Liver (tissue), 9 donors: ENCODE results near the gene CMTM5. TPM values are rescaled to one million over a fixed set of nuclear protein-coding genes. Genes with fewer than 3 reads are reported as not detected.

Source experiments
- DNase-seq: peaks from one replicate; pipeline ENCODE4 v3.0.0-alpha.2; 2017; ENCODE audit warnings: low spot score
- H3K27ac ChIP-seq, 2 donors: one replicate each; pipeline ENCODE4 v1.7.0; 2013; ENCODE audit warnings: inconsistent platforms in 2 of 2, low read length in 2 of 2, control low read depth in 1 of 2, low read depth in 1 of 2, mild to moderate bottlenecking in 1 of 2
- H3K27me3 ChIP-seq, 4 donors: one replicate each; pipeline versions ENCODE4 v1.6.1 to v1.7.0; 2013; ENCODE audit warnings: low read length in 3 of 4, inconsistent platforms in 1 of 4, mild to moderate bottlenecking in 1 of 4, moderate library complexity in 1 of 4; ENCODE audit not compliant: control insufficient read depth in 4 of 4, insufficient read depth in 4 of 4
- H3K36me3 ChIP-seq, 4 donors: one replicate each; pipeline versions ENCODE4 v1.6.1 to v1.7.0; 2013; ENCODE audit warnings: low read length in 3 of 4, mild to moderate bottlenecking in 3 of 4, low read depth in 1 of 4, moderate library complexity in 1 of 4; ENCODE audit not compliant: control insufficient read depth in 4 of 4, insufficient read depth in 3 of 4
- H3K4me1 ChIP-seq, 4 donors: one replicate each; pipeline versions ENCODE4 v1.6.1 to v1.7.0; 2013; ENCODE audit warnings: low read length in 3 of 4, mild to moderate bottlenecking in 3 of 4, moderate library complexity in 1 of 4; ENCODE audit not compliant: control insufficient read depth in 4 of 4, insufficient read depth in 4 of 4
- H3K4me3 ChIP-seq, 3 donors: one replicate each; pipeline versions ENCODE4 v1.6.1 to v1.7.0; 2013; ENCODE audit warnings: low read length in 3 of 3, control low read depth in 1 of 3, low read depth in 1 of 3, mild to moderate bottlenecking in 1 of 3
- H3K9ac ChIP-seq, 2 donors: one replicate each; pipeline ENCODE4 v1.7.0; 2013; ENCODE audit warnings: low read length in 2 of 2, mild to moderate bottlenecking in 2 of 2, moderate library complexity in 2 of 2, control low read depth in 1 of 2, low read depth in 1 of 2
- H3K9me3 ChIP-seq, 4 donors: one replicate each; pipeline versions ENCODE4 v1.6.1 to v1.7.0; 2013; ENCODE audit warnings: low read length in 3 of 4; ENCODE audit not compliant: control insufficient read depth in 4 of 4
- EGR1 ChIP-seq, 2 donors: IDR thresholded peaks; 2 replicates each; pipeline ENCODE4 v1.6.1; 2016 to 2018; ENCODE audit warnings: antibody characterized with exemption in 2 of 2, low read depth in 2 of 2
- FOXA1 ChIP-seq: IDR thresholded peaks from 2 replicates; pipeline ENCODE4 v1.6.1; 2016; ENCODE audit warnings: antibody characterized with exemption
- FOXA2 ChIP-seq: IDR thresholded peaks from 2 replicates; pipeline ENCODE4 v1.6.1; 2016; ENCODE audit warnings: antibody characterized with exemption
- HNF4A ChIP-seq, 2 donors: conservative IDR thresholded peaks; 2 replicates each; pipeline ENCODE4 v1.6.1; 2016; ENCODE audit warnings: antibody characterized with exemption in 2 of 2, mild to moderate bottlenecking in 2 of 2
- HNF4G ChIP-seq: IDR thresholded peaks from 2 replicates; pipeline ENCODE4 v1.6.1; 2016; ENCODE audit warnings: antibody characterized with exemption
- JUND ChIP-seq, 2 donors: IDR thresholded peaks; 2 replicates each; pipeline ENCODE4 v1.6.1; 2016; ENCODE audit warnings: antibody characterized with exemption in 2 of 2
- NR2F2 ChIP-seq: IDR thresholded peaks from 2 replicates; pipeline ENCODE4 v1.6.1; 2016; ENCODE audit warnings: antibody characterized with exemption
- RXRA ChIP-seq, 2 donors: IDR thresholded peaks; 2 replicates each; pipeline ENCODE4 v1.6.1; 2017 to 2018; ENCODE audit warnings: antibody characterized with exemption in 2 of 2, mild to moderate bottlenecking in 1 of 2
- TAF1 ChIP-seq: conservative IDR thresholded peaks from 2 replicates; pipeline ENCODE4 v1.6.1; 2016; ENCODE audit warnings: antibody characterized with exemption, mild to moderate bottlenecking
- WGBS: extraction: QIAGEN DNeasy Blood & Tissue Kit; methylation state at CpG from one replicate; pipeline ENCODE4 v1.1.7; 2013; 5-methylcytosine and 5-hydroxymethylcytosine counted together
- polyA plus RNA-seq, 2 donors: library from polyadenylated mRNA; stranded (reverse) in 1 of 2; unstranded in 1 of 2; fragments of 200-250 nt in 1 of 2; fragments of >200 nt in 1 of 2; fragmentation: Nextera tagmentation in 1 of 2; extraction: Ambion mirVana in 1 of 2; gene quantifications; one replicate each; pipeline versions ENCODE4 v1.2.1 to v1.2.3, GENCODE V29; 2013 to 2015
- total RNA-seq, 2 donors: library from RNA; depleted of rRNA; stranded (reverse); fragments of >200 nt; gene quantifications; one replicate each; pipeline ENCODE4 v1.2.3, GENCODE V29; 2014
- TF ChIP-seq, protein P1 (sequence below): IDR thresholded peaks from 2 replicates; pipeline ENCODE4 v1.6.1; 2016; ENCODE audit warnings: antibody characterized with exemption, mild to moderate bottlenecking
- TF ChIP-seq, protein P2 (sequence below): IDR thresholded peaks from 2 replicates; pipeline ENCODE4 v1.6.1; 2016; ENCODE audit warnings: antibody characterized with exemption
- TF ChIP-seq, protein P3 (sequence below): fragments of 150-350 bp; IDR thresholded peaks from 2 replicates; pipeline ENCODE4 v1.5.1; 2017; ENCODE audit warnings: improper control_type of control experiment, low read depth, low read length; ENCODE audit not compliant: missing input control
- TF ChIP-seq, protein P4 (sequence below): IDR thresholded peaks from 2 replicates; pipeline ENCODE4 v1.6.1; 2016; ENCODE audit warnings: antibody characterized with exemption
- TF ChIP-seq, protein P5 (sequence below): IDR thresholded peaks from 2 replicates; pipeline ENCODE4 v1.6.1; 2016; ENCODE audit warnings: antibody characterized with exemption
- donor health status: healthy.
- donor health status: healthy.
- donor health status: healthy.
- donor health status: healthy.
- donor health status: healthy.

CMTM5 gene
- total and polyA plus RNA-seq, 4 donors = 0.22 to 5.5 TPM; not detected in 2

DNA sequence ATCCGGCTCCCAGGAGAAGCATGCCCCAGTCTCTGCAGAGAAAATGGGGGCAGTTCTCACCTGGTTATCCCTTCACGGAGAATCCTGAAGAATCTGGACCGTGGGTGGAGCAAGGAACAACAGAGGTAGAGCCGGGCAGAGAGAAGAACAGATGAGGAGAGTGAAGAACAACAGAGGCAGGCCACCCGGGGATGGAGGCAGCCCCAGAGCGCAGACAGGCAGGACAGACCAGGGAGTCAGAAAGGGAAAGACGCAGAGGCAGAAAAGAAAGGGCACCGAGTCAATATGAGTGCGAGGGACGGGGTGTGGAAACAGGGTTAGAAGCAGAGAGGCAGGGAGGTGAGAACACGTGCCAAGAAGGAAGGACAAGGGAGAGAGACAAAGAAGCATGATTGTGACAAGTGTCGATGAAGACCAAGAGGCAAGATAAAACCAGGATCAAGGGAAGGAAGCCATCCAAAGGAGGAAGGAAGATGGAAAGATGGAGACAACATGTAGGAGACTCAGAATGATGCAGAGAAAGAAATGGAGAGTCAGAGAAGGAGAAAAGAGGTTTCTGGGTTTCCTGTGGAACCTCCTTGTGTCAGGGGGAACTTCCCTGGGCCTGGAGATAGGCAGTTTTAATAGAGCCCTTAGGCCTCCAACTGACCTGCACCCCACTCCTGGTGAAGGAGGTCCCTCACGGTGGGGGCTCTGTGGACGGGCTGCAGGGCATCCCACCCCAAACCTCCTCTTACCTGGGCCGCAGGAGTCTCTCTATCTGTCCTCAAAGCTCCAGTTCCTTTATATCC lies 30.9 kb downstream of the CMTM5 start, which contains the start of gene MYH6:
TSS of gene MYH6 (minus strand) at position 758 of the 791 bp plus-strand sequence. CDS start 1,050 bp downstream, outside the sequence.
- no peak within 1 kb of the TSS for H3K4me3 ChIP-seq
- DNase-seq = no peak
- no peaks in the 10 kb centered on the region for H3K36me3 ChIP-seq
- WGBS = 73% methylated on average over 15 of the region's 15 CpGs
- TF ChIP-seq, protein P1, sequence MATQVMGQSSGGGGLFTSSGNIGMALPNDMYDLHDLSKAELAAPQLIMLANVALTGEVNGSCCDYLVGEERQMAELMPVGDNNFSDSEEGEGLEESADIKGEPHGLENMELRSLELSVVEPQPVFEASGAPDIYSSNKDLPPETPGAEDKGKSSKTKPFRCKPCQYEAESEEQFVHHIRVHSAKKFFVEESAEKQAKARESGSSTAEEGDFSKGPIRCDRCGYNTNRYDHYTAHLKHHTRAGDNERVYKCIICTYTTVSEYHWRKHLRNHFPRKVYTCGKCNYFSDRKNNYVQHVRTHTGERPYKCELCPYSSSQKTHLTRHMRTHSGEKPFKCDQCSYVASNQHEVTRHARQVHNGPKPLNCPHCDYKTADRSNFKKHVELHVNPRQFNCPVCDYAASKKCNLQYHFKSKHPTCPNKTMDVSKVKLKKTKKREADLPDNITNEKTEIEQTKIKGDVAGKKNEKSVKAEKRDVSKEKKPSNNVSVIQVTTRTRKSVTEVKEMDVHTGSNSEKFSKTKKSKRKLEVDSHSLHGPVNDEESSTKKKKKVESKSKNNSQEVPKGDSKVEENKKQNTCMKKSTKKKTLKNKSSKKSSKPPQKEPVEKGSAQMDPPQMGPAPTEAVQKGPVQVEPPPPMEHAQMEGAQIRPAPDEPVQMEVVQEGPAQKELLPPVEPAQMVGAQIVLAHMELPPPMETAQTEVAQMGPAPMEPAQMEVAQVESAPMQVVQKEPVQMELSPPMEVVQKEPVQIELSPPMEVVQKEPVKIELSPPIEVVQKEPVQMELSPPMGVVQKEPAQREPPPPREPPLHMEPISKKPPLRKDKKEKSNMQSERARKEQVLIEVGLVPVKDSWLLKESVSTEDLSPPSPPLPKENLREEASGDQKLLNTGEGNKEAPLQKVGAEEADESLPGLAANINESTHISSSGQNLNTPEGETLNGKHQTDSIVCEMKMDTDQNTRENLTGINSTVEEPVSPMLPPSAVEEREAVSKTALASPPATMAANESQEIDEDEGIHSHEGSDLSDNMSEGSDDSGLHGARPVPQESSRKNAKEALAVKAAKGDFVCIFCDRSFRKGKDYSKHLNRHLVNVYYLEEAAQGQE = no peak
- no peak for TF ChIP-seq NR2F2
- no peak for TF ChIP-seq EGR1 (IDR thresholded peaks at IDR 0.05; ENCODE audit: low read depth in 2 of 2)
- TF ChIP-seq JUND (IDR thresholded peaks at IDR 0.05) = no peak
- TF ChIP-seq, protein P2, sequence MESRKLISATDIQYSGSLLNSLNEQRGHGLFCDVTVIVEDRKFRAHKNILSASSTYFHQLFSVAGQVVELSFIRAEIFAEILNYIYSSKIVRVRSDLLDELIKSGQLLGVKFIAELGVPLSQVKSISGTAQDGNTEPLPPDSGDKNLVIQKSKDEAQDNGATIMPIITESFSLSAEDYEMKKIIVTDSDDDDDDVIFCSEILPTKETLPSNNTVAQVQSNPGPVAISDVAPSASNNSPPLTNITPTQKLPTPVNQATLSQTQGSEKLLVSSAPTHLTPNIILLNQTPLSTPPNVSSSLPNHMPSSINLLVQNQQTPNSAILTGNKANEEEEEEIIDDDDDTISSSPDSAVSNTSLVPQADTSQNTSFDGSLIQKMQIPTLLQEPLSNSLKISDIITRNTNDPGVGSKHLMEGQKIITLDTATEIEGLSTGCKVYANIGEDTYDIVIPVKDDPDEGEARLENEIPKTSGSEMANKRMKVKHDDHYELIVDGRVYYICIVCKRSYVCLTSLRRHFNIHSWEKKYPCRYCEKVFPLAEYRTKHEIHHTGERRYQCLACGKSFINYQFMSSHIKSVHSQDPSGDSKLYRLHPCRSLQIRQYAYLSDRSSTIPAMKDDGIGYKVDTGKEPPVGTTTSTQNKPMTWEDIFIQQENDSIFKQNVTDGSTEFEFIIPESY = no peak
- TF ChIP-seq, protein P3, sequence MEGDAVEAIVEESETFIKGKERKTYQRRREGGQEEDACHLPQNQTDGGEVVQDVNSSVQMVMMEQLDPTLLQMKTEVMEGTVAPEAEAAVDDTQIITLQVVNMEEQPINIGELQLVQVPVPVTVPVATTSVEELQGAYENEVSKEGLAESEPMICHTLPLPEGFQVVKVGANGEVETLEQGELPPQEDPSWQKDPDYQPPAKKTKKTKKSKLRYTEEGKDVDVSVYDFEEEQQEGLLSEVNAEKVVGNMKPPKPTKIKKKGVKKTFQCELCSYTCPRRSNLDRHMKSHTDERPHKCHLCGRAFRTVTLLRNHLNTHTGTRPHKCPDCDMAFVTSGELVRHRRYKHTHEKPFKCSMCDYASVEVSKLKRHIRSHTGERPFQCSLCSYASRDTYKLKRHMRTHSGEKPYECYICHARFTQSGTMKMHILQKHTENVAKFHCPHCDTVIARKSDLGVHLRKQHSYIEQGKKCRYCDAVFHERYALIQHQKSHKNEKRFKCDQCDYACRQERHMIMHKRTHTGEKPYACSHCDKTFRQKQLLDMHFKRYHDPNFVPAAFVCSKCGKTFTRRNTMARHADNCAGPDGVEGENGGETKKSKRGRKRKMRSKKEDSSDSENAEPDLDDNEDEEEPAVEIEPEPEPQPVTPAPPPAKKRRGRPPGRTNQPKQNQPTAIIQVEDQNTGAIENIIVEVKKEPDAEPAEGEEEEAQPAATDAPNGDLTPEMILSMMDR = no peak
- H3K9me3 ChIP-seq = no peaks in the 10 kb centered on the region
- peaks cover 0 to 10% (median 5%) of the 10 kb centered on the region in 4 donors for H3K27me3 ChIP-seq
- H3K4me1 ChIP-seq = no peaks in the 10 kb centered on the region
- no peak within 1 kb of the TSS for H3K9ac ChIP-seq
- no peak within 1 kb of the TSS for H3K27ac ChIP-seq

DNA sequence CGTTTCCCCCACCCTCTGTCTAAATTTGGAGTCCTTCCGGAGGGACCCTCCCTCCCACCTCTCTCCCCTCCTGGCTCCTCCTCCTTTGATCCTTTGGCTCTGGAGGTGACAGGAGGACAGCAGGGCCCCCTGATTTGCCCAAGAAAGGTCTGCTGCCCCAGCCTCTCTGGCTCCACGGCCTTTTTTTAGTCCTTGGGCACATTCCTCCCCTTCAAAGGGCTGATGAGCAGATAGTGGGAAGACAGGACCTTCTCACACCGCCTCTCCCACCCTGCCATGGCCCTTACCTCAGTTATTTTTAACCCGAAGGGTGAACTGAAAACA lies 31.4 kb downstream of the CMTM5 start:
- H3K36me3 ChIP-seq = no peaks in the 10 kb centered on the region
- WGBS = 32% methylated on average over 5 of the region's 5 CpGs
- no peak overlapping the region for H3K9ac ChIP-seq
- H3K9me3 ChIP-seq = no peaks in the 10 kb centered on the region
- no peaks in the 10 kb centered on the region for H3K4me1 ChIP-seq
- no peak for TF ChIP-seq JUND (IDR thresholded peaks at IDR 0.05)
- TF ChIP-seq HNF4G = no peak
- TF ChIP-seq, protein P4, sequence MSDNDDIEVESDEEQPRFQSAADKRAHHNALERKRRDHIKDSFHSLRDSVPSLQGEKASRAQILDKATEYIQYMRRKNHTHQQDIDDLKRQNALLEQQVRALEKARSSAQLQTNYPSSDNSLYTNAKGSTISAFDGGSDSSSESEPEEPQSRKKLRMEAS = no peak
- no peak for TF ChIP-seq HNF4A (conservative IDR thresholded peaks at IDR 0.05)
- TF ChIP-seq, protein P1 = no peak
- no peak for TF ChIP-seq RXRA (IDR thresholded peaks at IDR 0.05)
- TF ChIP-seq, protein P5, sequence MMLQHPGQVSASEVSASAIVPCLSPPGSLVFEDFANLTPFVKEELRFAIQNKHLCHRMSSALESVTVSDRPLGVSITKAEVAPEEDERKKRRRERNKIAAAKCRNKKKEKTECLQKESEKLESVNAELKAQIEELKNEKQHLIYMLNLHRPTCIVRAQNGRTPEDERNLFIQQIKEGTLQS = no peak
- TF ChIP-seq TAF1 = no peak
- no peak for TF ChIP-seq EGR1 (IDR thresholded peaks at IDR 0.05; ENCODE audit: low read depth in 2 of 2)
- TF ChIP-seq FOXA1 = no peak
- no peak for TF ChIP-seq FOXA2
- TF ChIP-seq, protein P2 = no peak
- no peak for DNase-seq
- H3K27ac ChIP-seq = no peak overlapping the region
- H3K27me3 ChIP-seq = peaks cover 0 to 10% (median 5%) of the 10 kb centered on the region in 4 donors
- no peak overlapping the region for H3K4me3 ChIP-seq
